ENCODE results near the gene RNF224.

Gene RNF224

DNA sequence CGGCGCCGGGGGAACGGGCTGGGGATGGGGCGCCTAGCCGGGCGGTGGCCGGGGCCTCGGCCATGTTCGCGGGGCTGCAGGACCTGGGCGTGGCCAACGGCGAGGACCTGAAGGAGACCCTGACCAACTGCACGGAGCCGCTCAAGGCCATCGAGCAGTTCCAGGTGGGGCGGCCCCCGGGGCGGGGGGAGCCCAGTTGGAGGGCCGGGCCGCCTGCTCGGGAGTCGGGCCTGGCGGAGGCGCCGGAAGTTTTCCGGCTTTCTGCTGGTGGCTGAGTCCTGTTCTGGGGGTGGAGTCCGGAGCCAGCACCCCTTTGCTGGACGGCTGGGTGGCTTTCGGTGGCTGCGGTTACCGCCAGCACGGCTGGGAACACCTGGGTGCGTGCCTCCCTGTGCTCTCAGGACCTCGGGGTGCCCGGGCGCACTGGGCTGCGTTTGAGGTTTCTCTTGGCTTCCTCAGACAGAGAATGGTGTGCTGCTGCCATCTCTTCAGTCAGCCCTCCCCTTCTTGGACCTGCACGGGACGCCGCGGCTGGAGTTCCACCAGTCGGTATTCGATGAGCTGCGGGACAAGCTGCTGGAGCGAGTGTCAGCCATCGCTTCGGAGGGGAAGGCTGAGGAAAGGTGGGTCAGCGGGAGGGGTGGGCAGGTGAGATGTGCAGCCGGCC is 28.3 kb downstream of the RNF224 start:
- FAIRE-seq, result no peak

DNA sequence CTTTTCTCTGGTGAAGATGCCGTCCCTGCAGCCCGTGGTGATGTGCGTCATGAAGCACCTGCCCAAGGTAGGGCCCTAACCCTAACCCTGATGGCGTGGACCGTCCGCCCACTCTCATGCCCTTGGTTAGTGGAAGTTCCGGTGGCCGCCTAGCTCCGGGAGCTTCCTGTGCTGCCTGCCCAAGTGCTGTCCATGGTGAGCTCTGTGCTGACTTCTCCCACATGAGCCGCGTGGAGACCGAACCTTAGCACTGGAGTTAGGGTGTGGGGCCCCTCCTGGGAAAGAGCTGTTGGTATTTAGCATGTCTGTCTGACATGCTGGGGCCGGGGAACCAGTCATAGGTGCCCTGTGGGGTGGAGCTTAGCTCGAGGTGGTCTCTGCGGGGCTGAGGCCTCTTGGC is 29.1 kb downstream of the RNF224 start:
- FAIRE-seq, result no peak

DNA sequence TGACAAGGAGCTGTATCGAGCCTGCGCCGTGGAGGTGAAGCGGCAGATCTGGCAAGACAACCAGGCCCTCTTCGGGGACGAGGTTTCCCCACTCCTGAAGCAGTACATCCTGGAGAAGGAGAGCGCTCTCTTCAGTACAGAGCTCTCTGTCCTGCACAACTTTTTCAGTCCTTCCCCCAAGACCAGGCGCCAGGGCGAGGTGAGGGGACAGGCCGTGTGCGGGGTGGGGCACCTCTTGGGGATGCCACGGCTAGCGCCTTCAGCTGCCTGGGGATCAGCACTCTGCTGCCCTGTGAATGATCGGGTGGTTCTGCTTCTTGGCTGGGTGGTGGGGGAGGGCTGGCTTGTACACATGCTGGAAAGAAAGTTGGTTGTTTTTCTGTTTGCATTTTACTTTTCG is 29.6 kb downstream of the RNF224 start:
- no peak for FAIRE-seq

DNA sequence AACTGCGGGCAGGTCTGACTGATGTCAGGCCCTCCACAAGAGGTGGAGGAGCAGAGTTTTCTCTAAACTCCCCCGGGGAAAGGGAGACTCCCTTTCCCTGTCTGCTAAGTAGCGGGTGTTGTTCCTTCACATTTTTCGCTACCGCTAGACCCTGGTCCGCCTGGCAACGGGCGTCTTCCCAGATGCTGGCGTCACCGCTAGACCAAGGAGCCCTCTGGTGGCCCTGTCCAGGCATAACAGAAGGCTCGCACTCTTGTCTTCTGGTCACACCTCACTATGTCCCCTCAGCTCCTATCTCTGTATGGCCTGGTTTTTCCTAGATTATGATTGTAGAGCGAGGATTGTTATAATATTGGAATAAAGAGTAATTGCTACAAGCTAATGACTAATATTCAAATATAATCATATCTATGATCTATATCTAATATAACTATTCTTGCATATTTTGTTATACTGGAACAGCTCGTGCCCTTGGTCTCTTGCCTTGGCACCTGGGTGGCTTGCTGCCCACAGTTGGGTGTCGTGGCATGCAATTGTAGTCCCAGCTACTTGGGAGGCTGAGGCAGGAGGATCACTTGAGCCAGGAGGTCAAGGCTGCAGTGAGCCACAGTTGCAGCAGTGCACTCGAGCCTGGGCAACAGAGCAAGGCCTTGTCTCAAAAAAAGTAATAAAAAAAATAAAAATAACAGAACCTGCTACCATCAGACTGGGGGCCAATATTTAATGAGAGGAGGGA is 35.0 kb downstream of the RNF224 start:
- peak; percentile 89 for FAIRE-seq

DNA sequence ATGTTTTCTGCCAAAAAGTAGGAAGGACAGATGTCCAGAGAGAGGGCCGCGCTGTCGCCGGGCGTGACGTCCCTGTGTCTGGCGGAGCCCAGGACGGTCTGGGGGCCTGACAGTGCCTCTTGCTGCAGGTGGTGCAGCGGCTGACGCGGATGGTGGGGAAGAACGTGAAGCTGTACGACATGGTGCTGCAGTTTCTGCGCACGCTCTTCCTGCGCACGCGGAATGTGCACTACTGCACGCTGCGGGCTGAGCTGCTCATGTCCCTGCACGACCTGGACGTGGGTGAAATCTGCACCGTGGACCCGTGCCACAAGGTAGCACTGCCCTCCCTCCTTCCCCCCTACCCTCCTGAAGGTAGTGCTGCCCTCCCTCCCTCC is 35.6 kb downstream of the RNF224 start:
- FAIRE-seq, result no peak

DNA sequence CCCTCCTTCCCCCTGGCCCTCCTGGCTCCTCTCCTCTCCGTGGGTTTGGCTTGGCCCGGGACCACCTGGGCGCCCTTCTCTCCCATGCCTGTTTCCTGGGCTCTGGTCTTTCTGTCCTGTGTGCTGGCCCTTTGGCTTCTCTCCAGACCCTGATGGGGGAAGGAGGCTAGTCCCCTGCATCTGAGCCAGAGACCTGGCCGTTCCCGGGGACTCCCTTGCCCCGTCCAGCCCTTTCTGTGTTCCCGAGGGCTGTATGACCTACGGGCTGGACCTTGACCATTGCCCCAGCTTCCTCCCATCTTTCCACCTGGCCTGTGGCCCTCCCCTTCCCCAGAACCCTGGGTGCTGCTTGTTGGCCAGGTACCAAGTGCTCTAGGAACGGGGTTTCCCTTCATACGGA is 36.2 kb downstream of the RNF224 start:
- FAIRE-seq, result no peak

DNA sequence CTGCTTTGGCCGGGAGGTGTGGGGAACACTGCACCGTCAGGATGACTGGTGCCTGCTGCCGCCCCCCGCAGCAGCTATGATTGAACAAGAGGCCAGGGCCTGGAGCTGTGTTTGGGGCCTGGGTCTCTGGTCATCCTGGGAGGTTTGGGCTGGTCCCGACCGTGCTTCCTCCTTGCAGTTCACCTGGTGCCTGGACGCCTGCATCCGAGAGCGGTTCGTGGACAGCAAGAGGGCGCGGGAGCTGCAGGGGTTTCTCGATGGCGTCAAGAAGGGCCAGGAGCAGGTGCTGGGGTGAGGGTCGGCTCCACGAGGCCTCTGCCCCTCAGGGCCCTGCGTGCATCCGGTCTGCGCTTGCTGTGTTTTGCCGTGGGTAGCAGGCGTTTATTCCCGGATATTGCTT is 36.8 kb downstream of the RNF224 start:
- no peak for FAIRE-seq

DNA sequence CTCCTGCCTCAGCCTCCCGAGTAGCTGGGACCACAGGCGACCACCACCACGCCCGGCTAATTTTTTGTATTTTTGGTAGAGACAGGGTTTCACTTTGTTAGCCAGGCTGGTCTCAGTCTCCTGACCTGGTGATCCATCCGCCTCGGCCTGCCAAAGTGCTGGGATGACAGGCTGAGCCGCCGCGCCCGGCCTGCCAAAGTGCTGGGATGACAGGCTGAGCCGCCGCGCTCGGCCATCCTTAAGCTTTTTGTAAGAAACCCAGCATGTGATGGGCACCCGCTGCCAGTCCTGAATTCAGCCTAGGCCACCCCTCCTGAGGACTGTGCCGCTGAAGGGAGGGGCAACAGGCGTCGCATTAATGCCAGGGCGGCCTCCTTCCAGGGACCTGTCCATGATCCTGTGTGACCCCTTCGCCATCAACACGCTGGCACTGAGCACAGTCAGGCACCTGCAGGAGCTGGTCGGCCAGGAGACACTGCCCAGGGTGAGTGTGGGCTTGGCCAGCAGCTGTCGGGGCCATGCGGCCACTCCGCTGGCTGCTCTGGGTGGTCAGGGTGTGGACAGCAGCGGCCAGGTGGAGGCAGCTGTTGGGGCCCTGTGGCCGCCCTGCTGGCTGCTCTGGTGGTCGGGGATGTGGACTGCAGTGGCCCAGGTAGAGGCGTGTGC is 38.3 kb downstream of the RNF224 start:
- no peak for FAIRE-seq

DNA sequence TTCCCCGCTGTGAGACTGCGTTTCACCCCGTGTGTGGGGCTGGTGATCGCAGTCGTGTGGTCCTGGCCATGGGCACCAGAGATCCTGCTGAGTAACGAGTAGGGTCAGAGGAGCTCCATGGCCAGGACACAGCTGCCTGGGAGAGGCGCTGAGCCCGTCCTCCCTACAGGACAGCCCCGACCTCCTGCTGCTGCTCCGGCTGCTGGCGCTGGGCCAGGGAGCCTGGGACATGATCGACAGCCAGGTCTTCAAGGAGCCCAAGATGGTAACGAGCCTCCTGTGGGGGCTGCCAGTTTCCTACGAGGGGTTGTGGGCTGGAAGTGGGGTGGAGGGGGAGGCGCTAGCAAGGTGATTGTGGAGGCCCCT is 38.8 kb downstream of the RNF224 start:
- FAIRE-seq, result no peak

DNA sequence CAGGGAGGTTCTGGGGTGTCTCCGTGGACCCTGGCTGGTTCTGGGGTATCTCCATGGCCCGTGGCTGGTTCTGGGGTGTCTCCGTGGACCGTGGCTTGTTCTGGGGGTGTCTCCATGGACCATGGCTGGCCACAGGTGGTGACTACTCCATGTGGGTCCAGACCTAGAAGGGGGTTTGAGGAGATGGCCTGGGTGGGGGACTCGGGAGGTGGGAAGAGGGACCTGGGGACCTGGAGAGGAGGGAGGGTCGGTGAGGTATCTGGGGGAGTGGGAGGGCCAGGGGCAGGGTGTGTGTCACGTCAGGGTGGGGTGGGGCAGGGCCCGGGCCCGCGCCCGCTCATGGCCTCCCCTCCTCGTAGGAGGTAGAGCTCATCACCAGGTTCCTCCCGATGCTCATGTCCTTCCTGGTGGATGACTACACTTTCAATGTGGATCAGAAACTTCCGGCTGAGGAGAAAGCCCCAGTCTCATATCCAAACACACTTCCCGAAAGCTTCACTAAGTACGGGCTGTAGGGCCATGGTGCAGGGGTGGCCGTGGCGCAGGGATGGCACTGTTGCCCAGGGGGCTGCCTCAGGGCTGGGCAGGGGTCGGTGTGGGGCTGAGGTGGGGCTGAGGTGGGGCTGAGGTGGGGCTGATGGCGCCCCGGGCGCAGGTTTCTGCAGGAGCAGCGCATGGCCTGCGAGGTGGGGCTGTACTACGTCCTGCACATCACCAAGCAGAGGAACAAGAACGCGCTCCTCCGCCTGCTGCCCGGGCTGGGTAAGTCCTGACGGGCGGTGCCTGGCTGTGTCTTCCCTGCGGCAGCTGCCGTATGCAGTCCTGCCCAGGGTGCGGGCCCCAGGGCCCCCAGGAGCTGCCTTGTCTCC is 39.5 kb downstream of the RNF224 start:
- no peak for FAIRE-seq

DNA sequence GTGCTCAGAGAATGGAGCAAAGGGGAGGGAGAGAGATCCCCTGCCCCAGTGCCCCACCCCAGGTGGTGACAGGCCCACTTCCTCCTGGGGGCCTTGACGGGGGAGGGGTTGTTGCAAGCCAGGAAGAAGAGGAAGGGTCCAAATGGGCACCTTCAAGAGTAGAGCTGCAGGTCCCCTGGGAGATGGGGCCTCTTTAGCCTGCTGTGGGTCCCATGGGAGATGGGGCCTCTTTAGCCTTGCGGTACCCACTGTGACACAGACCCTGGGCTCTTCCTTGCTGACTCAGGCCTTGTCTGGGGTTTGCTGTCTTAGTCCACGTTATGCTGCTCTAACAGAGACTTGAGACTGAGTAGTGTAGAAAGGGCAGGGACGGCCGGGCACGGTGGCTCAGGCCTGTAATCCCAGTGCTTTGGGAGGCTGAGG is 40.6 kb downstream of the RNF224 start:
- no peak for FAIRE-seq

DNA sequence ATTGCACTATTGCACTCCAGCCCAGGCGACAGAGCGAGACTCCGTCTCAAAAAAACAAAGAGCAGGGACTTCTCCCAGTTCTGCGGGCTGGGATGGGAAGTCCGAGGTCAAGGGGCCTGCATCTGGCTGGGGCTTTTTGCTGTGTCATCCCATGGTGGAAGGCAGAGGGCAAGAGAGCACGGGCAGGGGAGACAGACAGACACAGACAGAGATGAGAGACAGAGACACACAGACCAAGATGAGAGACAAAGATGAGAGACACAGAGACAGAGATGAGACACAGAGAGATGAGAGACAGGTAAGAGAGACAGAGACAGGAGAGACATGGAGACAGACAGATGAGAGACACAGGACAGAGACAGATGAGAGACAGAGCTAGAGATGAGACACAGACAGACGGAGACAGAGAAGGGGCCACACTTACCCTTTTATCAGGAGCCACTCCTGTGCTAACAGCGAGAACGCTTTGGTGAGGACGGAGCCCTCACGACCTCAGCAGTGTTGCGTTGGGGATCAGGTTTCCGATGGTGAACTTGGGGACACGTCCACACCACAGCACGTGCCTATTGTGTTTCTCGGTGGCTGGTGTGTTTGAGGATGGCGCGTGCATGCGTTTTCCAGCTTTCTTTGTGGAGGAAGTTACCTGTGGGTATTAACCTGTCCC is 41.4 kb downstream of the RNF224 start:
- no peak for FAIRE-seq

DNA sequence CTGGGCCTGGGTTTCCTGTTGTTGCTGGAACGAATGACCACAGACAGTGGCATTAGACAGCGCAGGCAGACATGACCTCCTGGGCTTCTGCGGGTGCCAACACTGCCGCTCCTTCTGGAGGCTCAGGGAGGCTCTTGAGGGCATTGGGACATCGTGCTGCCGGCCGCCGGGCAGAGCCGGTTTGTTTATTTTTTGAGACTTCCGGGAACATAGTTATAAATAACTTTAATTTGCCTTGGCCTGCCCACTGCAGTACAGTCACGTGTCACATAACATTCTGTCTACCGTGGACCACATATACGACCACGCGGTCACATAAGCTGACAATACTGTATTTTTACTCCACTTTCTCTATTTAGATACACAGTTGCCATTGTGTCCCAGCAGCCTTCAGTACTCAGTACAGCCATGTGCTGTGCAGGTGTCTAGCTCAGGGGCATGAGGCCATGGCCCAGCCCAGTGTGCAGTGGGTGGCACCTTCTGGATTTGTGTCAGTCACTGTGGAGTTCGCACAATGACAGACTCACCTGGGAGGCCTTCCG is 42.0 kb downstream of the RNF224 start:
- no peak for FAIRE-seq

DNA sequence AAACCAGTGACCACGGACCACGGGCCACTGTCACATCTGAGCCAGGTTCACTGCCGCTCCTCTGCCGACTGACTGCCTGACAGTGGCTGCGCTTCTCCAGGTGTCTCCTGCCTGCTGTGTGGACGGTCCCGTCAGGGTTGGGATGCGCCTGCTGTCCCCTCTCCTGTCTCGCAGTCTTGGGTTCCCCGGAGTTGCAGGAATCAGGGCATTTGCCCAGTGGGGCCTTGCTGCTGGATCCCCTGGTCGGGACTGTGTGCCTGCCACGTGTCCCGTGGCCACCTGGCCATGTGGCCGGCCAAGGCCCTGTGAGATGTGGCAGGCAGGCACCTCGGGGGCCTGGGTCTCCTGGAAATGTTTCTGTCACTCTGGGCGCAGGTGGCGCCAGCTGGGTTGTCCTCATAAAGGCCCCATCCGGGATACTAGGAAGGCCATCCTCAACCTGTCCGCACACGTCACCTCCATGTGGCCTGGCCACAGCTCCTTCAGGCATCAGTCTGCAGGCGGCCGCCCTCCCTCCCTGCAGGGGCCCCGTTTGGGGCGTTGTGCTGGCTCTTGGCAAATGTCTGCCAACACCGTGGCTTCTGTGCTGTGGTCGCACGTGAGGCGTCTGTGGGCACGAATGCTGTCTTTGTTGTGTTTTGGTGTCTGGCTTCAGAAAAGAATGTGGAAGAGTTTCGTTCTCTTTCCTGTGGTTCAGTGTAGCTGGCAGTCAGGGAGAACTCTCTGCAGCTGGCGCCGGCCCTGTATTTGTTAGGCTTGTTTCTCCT is 43.8 kb downstream of the RNF224 start:
- FAIRE-seq, result no peak

DNA sequence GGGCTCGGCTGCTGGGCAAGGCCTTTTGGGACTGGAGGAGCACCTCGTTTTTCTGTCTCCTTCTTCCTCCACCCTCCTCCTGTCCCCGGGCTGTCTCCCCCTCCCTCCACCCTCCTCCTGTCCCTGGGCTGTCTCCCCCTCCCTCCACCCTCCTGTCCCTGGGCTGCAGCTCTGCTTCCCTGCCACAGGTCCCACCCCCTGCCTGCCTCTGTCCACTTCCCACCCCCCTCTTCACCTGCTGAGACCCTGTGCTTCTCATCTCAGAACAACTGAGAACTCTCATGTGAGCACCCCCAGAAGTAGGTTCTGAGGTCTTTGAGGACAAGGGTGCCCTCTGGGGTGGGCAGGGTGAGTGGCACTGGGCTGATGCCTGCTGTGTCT is 44.4 kb downstream of the RNF224 start:
- FAIRE-seq, result no peak

DNA sequence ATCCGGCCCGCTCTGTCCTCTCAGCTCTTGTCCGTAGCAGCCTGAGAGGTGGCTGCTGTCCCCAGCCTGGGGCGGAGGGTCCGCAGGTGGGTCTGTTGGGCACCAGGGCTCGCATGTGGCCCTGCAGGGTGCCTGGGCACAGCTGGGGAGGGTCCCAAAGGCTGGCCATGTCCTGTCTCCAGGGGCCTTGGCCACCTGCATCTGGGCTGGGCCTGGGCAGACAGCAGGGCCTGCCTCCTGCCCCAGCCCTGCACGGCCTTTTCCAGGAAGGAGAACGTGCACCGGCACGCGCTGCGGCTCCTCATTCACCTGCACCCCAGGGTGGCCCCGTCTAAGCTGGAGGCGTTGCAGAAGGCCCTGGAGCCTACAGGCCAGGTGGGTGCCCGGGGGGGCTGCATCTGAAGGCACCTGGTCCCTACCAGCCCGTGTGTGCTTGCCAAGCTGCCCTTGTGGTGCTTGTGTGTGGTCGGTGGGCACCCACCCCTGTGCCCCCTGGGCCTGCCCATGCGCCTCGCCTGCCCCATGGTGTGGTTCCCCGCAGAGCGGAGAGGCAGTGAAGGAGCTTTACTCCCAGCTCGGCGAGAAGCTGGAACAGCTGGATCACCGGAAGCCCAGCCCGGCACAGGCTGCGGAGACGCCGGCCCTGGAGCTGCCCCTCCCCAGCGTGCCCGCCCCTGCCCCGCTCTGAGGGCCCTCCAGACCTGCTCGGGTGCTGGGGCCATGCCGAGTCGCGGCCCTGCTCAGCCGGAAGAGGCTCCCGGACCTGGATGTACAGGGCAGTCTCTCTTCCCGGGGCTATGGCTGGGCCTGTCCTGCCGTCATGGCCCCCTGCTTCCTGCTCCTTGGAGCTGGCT is 45.2 kb downstream of the RNF224 start:
- no peak for FAIRE-seq

DNA sequence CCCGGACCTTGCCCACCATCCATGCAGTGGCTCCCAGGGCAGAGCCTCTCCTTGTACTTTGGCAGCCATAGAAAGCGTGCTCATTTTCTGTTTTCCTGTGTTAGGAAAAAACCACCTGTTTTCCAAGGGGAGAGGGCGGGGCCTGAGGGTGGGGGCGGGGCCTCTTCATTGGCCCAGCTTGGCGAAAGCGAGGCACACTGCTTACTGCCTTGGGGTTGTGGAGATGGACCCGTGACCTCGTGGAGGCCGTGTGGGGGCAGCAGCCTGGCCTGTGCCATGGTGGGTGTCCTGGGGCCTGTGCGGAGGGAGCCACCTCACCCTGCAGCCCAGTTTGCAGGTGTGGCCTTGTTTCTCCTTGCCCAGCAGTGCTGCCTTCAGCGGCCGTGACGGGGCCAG is 45.8 kb downstream of the RNF224 start:
- FAIRE-seq, result no peak

DNA sequence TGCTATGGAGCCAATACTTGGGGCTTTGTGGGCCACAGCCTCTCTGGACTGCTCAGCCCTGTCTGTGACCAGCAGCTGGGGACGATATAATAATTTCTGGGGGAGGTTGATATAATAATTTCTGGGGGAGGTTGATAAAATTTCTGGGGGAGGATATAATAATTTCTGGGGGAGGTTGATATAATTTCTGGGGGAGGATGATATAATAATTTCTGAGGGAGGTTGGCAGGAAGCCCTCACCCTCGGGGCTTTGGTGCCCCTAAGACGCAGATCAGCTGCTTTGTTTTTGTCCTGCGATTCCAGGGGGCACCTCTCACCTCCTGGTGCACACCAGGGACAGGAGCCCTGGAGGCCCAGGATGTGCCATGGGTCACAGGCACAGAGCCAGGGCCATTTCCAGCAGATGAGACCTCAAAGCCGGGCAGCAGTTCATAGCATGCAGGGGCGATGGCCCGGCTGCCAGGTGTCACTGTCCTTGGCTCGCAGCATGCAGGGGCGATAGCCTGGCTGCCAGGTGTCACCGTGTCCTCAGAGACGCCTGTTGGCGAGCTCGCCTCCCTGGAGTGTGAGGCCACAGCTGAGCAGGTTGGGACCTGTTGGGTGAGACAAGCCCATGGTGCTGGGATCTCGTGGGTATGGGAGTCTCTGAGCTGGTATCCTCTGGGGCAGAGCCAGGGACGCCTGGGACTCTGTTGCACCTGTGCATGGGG is 46.5 kb downstream of the RNF224 start:
- FAIRE-seq, result no peak

DNA sequence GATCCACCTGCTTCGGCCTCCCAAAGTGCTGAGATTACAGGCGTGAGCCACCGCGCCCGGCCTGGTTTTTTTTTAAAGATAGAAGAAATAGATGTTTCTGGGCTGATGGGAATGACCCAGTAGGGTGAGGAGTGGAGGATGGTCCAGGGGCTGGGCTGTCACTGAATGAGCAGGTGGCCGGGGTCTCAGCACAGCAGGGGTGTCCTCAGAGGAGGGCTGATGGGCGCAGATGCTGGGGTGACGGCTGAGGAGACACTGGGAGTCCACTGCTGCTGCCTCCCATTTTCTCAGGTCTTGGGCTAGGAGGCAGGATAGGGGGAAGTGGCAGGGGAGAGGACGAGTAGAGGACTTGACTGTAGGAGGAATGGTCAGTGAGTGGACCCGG is 47.9 kb downstream of the RNF224 start:
- FAIRE-seq, result no peak

Data from G401.6 (cell line).